Endothelial cell of umbilical vein (primary cell): ENCODE measurements around the gene ACER1. TPM values are rescaled to one million over a fixed set of nuclear protein-coding genes. Genes with fewer than 3 reads are reported as not detected.

Source experiments
- BruUV-seq: library from RNA; stranded (reverse); fragments of 400-500 nt; replicated peaks from 2 replicates; lab custom pipeline; 2021; lab: Mats Ljungman, UMichigan
- CTCF ChIA-PET: fragments of 300-600, 350-600 bp; sonication (Branson Sonifier 250); formaldehyde crosslinking; loops from one replicate; lab custom pipeline; 2021; ENCODE audit warnings: antibody characterized with exemption, inconsistent platforms; lab: Charles Lee
- POLR2A ChIA-PET: fragments of 300-600, 350-600 bp; sonication (Branson Sonifier 250); formaldehyde crosslinking; loops from one replicate; lab custom pipeline; 2021; ENCODE audit warnings: antibody characterized with exemption, inconsistent platforms; lab: Charles Lee
- DNase-seq: peaks from one replicate; pipeline ENCODE4 v3.0.0-alpha.2; 2011; ENCODE audit warnings: low read depth, low spot score
- FAIRE-seq: peaks from 2 replicates; lab custom pipeline; 2011; peaks lifted over from hg19 to GRCh38; lab: Jason Lieb, UNC
- H2AFZ ChIP-seq: 2 replicates; pipeline ENCODE4 v1.6.0; 2012; ENCODE audit warnings: low read depth, low read length, control low read depth, inconsistent platforms
- H3K27ac ChIP-seq: 2 replicates; pipeline ENCODE4 v1.5.1; 2011; ENCODE audit warnings: low read depth, mild to moderate bottlenecking, control low read depth, low read length, moderate library complexity; ENCODE audit not compliant: insufficient read depth
- H3K27me3 ChIP-seq, 2 experiments: 2 replicates each; pipeline versions ENCODE4 v1.6.0 to v1.6.1; 2011; ENCODE audit warnings: low read length in 2 of 2, mixed read lengths in 1 of 2; ENCODE audit not compliant: control insufficient read depth in 2 of 2, insufficient read depth in 2 of 2
- H3K36me3 ChIP-seq, 2 experiments: 2 replicates in 1 of 2; 3 replicates in 1 of 2; pipeline ENCODE4 v1.5.1; 2011; ENCODE audit warnings: low read length in 2 of 2, mild to moderate bottlenecking in 1 of 2, moderate library complexity in 1 of 2; ENCODE audit not compliant: control insufficient read depth in 2 of 2, insufficient read depth in 2 of 2; ENCODE audit errors: extremely low read depth in 1 of 2
- H3K4me1 ChIP-seq: 3 replicates; pipeline ENCODE4 v1.5.1; 2011; ENCODE audit warnings: mild to moderate bottlenecking, low read length; ENCODE audit not compliant: control insufficient read depth, insufficient read depth; ENCODE audit errors: extremely low read depth
- H3K4me2 ChIP-seq: 2 replicates; pipeline ENCODE4 v1.6.1; 2011; ENCODE audit warnings: low read length, control low read depth, mixed read lengths; ENCODE audit not compliant: insufficient read depth
- H3K4me3 ChIP-seq, 3 experiments: fragments of 200-600 bp in 1 of 3; sonication (generic), shearing (Covaris generic) in 1 of 3; replicated peaks in 1 of 3; 2 replicates each; pipeline ENCODE4 v1.5.1; 2011 to 2016; ENCODE audit warnings: control low read depth in 3 of 3, low read length in 3 of 3, mild to moderate bottlenecking in 2 of 3, inconsistent platforms in 1 of 3, low read depth in 1 of 3, moderate library complexity in 1 of 3; ENCODE audit not compliant: insufficient read depth in 1 of 3
- H3K79me2 ChIP-seq: 2 replicates; pipeline ENCODE4 v1.6.0; 2012; ENCODE audit warnings: low read length, inconsistent platforms; ENCODE audit not compliant: control insufficient read depth, insufficient read depth
- H3K9ac ChIP-seq: replicated peaks from 2 replicates; pipeline ENCODE3; 2011; ENCODE audit warnings: low read length, control low read depth; ENCODE audit not compliant: insufficient read depth; ENCODE audit errors: extremely low read depth
- H3K9me1 ChIP-seq: replicated peaks from 3 replicates; pipeline ENCODE4 v1.6.0; 2011; ENCODE audit warnings: mild to moderate bottlenecking, low read length; ENCODE audit not compliant: control insufficient read depth, insufficient read depth; ENCODE audit errors: extremely low read depth
- H3K9me3 ChIP-seq: replicated peaks from 2 replicates; pipeline ENCODE4 v1.5.1; 2012; ENCODE audit warnings: low read length, inconsistent platforms; ENCODE audit not compliant: control insufficient read depth, insufficient read depth
- H4K20me1 ChIP-seq: replicated peaks from 2 replicates; pipeline ENCODE3; 2011; ENCODE audit warnings: mild to moderate bottlenecking, low read length; ENCODE audit not compliant: control insufficient read depth, insufficient read depth; ENCODE audit errors: extremely low read depth
- CTCF ChIP-seq, 2 donors: IDR thresholded peaks; 1 replicate in 1 of 2; 2 replicates in 1 of 2; pipeline ENCODE4 v1.5.1; 2011; ENCODE audit warnings: low read length in 2 of 2, mild to moderate bottlenecking in 2 of 2, moderate library complexity in 2 of 2, control low read depth in 1 of 2, inconsistent platforms in 1 of 2, low read depth in 1 of 2; ENCODE audit not compliant: insufficient read depth in 1 of 2; ENCODE audit errors: extremely low read depth in 1 of 2
- EZH2 ChIP-seq: IDR thresholded peaks from 2 replicates; pipeline ENCODE4 v1.6.1; 2012; ENCODE audit warnings: borderline replicate concordance, low read depth, mild to moderate bottlenecking, moderate library complexity, low read length, inconsistent platforms; ENCODE audit not compliant: severe bottlenecking
- GATA2 ChIP-seq: IDR thresholded peaks from 2 replicates; pipeline ENCODE4 v1.7.0; 2011; ENCODE audit warnings: low read depth, mild to moderate bottlenecking, moderate library complexity, mixed read lengths, low read length; ENCODE audit not compliant: insufficient read length, insufficient read depth
- JUN ChIP-seq: IDR thresholded peaks from 2 replicates; pipeline ENCODE4 v1.6.1; 2011; ENCODE audit warnings: borderline replicate concordance, low read depth; ENCODE audit not compliant: insufficient read length, insufficient read depth
- MYC ChIP-seq: IDR thresholded peaks from one replicate; pipeline ENCODE4 v1.6.1; 2011; ENCODE audit warnings: mild to moderate bottlenecking, low read depth, low read length
- POLR2A ChIP-seq: IDR thresholded peaks from 2 replicates; pipeline ENCODE4 v1.6.1; 2012; ENCODE audit warnings: low read depth, mild to moderate bottlenecking, control low read depth, low read length
- POLR2AphosphoS5 ChIP-seq: IDR thresholded peaks from 2 replicates; pipeline ENCODE4 v1.6.1; 2012; ENCODE audit warnings: low read depth, mild to moderate bottlenecking, control low read depth, low read length, moderate library complexity; ENCODE audit not compliant: insufficient read depth
- dilution Hi-C: fragments of 300-500 bp; cut with MboI; formaldehyde crosslinking; loops from one replicate; pipeline ENCODE4 v1.15.0; 2019; ENCODE audit warnings: low sequenced_read_pairs; ENCODE audit not compliant: extremely low pct_ligation_motif_present
- intact Hi-C: fragments of 100-400 bp; cut with micrococcal nuclease; formaldehyde crosslinking; loops from one replicate; pipeline ENCODE4 v1.10.0; 2022
- polyA plus RNA-seq, 4 experiments: library from polyadenylated mRNA; depleted of rRNA in 3 of 4; stranded (reverse) in 3 of 4; unstranded in 1 of 4; fragments of >200 nt; gene quantifications; 2 replicates each; pipeline versions ENCODE4 v1.2.1 to v1.2.3, GENCODE V29; 2011 to 2012; ENCODE audit warnings: missing spikeins in 1 of 4
- total RNA-seq: library from RNA; stranded (reverse); gene quantifications from 2 replicates; pipeline ENCODE4 v1.2.3, GENCODE V29; 2021

ACER1 gene
- total and polyA plus RNA-seq, 2 donors (not counting 3 experiments of a cell fraction or from before 2014, with no cell fraction given): 0.04 TPM; not detected in 1

GRCh38 chr19:6259312-6259861 is 74.0 kb downstream of the ACER1 start:
- no peaks in the 10 kb centered on the region for H3K4me1 ChIP-seq
- POLR2A ChIA-PET: interaction anchor here (0.7 kb wide), 1 partner anchor 12 kb away, joined by 5 read pairs; no protein-coding TSS in a partner anchor
- peaks cover 56% of the 10 kb centered on the region for H3K79me2 ChIP-seq
- H3K9ac ChIP-seq: no peak overlapping the region
- H3K9me3 ChIP-seq: no peaks in the 10 kb centered on the region
- dilution Hi-C loops (no loop called here), intact Hi-C loops (no loop called here)
- H4K20me1 ChIP-seq: no peaks in the 10 kb centered on the region
- no peaks in the 10 kb centered on the region for H3K27me3 ChIP-seq
- H3K27ac ChIP-seq: no peak overlapping the region
- H3K4me3 ChIP-seq: no peak overlapping the region
- no peak for TF ChIP-seq JUN
- no peak for TF ChIP-seq MYC
- no peak for TF ChIP-seq POLR2AphosphoS5
- no peak for TF ChIP-seq EZH2
- no peak for TF ChIP-seq GATA2
- TF ChIP-seq POLR2A: no peak
- TF ChIP-seq CTCF (IDR thresholded peaks at IDR 0.05; ENCODE audit: extremely low read depth in 1 of 2, insufficient read depth in 1 of 2, low read depth in 1 of 2, low read length in 2 of 2): no peak
- peaks cover under 1 to 36% of the 10 kb centered on the region in 2 experiments for H3K36me3 ChIP-seq
- CTCF ChIA-PET: interaction anchor here (3.2 to 3.9 kb wide), 2 partner anchors 12 to 40 kb away, joined by 25 to 34 read pairs; no protein-coding TSS in a partner anchor
- DNase-seq (no peak), FAIRE-seq (no peak)
- H2AFZ ChIP-seq: no peak overlapping the region
- no peak overlapping the region for H3K4me2 ChIP-seq
- no TSS peak for BruUV-seq
- H3K9me1 ChIP-seq: no peaks in the 10 kb centered on the region
